HepG2 (cell line): Measurements from ENCODE around the gene KCTD21. TPM values are rescaled to one million over a fixed set of nuclear protein-coding genes. Genes with fewer than 3 reads are reported as not detected.

Experiments used
- CC2D1A ChIP-seq: sonication (generic); formaldehyde crosslinking; IDR thresholded peaks from 2 replicates; pipeline ENCODE4 v1.8.1; 2023; ENCODE audit warnings: mild to moderate bottlenecking, missing genetic modification reagents
- ELF4 ChIP-seq: sonication (generic); formaldehyde crosslinking; IDR thresholded peaks from 2 replicates; pipeline ENCODE4 v1.5.0; 2020; ENCODE audit warnings: missing genetic modification reagents, mild to moderate bottlenecking, moderate library complexity, borderline replicate concordance
- HMG20B ChIP-seq: conservative IDR thresholded peaks from 2 replicates; pipeline ENCODE4 v1.6.1; 2016; ENCODE audit warnings: missing genetic modification reagents, missing compliant biosample characterization
- HNRNPL ChIP-seq: fragments of 200-400 bp; formaldehyde crosslinking; IDR thresholded peaks from 2 replicates; pipeline ENCODE4 v1.6.1; 2017; ENCODE audit warnings: mild to moderate bottlenecking, low read depth, low read length
- ISL2 ChIP-seq: sonication (generic); formaldehyde crosslinking; IDR thresholded peaks from 2 replicates; pipeline ENCODE4 v1.5.0; 2020; ENCODE audit warnings: missing genetic modification reagents
- KDM6A ChIP-seq: IDR thresholded peaks from 2 replicates; pipeline ENCODE4 v1.6.1; 2016; ENCODE audit warnings: low read depth
- MIXL1 ChIP-seq: IDR thresholded peaks from 2 replicates; pipeline ENCODE4 v1.6.1; 2016
- MTF2 ChIP-seq: sonication (generic); formaldehyde crosslinking; IDR thresholded peaks from 2 replicates; pipeline ENCODE4 v1.5.0; 2020; ENCODE audit warnings: missing genetic modification reagents, borderline replicate concordance
- NCOA2 ChIP-seq: sonication (generic); formaldehyde crosslinking; IDR thresholded peaks from 2 replicates; pipeline ENCODE4 v1.8.0; 2022; ENCODE audit warnings: inconsistent platforms
- NFYB ChIP-seq: sonication (generic); formaldehyde crosslinking; IDR thresholded peaks from 2 replicates; pipeline ENCODE4 v1.4.0; 2020; ENCODE audit warnings: missing genetic modification reagents
- PCBP2 ChIP-seq: fragments of 200-400 bp; formaldehyde crosslinking; optimal IDR thresholded peaks from 2 replicates; pipeline ENCODE3; 2018; ENCODE audit warnings: low read length, low read depth; ENCODE audit not compliant: poor library complexity, severe bottlenecking
- POLR2G ChIP-seq: fragments of 200-400 bp; formaldehyde crosslinking; IDR thresholded peaks from 2 replicates; pipeline ENCODE4 v1.6.1; 2018; ENCODE audit warnings: mild to moderate bottlenecking, low read depth, low read length, moderate library complexity
- REXO4 ChIP-seq: sonication (generic); formaldehyde crosslinking; IDR thresholded peaks from 2 replicates; pipeline ENCODE4 v1.8.0; 2022; ENCODE audit warnings: missing genetic modification reagents, mild to moderate bottlenecking, borderline replicate concordance
- STAT5B ChIP-seq: sonication (generic); formaldehyde crosslinking; IDR thresholded peaks from 2 replicates; pipeline ENCODE4 v1.4.0; 2020; ENCODE audit warnings: missing genetic modification reagents
- ZIK1 ChIP-seq: sonication (generic); formaldehyde crosslinking; IDR thresholded peaks from 2 replicates; pipeline ENCODE4 v1.5.0; 2020; ENCODE audit warnings: mild to moderate bottlenecking, low read depth, missing genetic modification reagents, borderline replicate concordance
- ZNF253 ChIP-seq: sonication (generic); formaldehyde crosslinking; IDR thresholded peaks from 2 replicates; pipeline ENCODE4 v1.8.0; 2022; ENCODE audit warnings: mild to moderate bottlenecking, missing genetic modification reagents, borderline replicate concordance
- ZNF335 ChIP-seq: sonication (generic); formaldehyde crosslinking; IDR thresholded peaks from 2 replicates; pipeline ENCODE4 v1.4.0; 2020; ENCODE audit warnings: missing genetic modification reagents
- ZNF557 ChIP-seq: sonication (generic); formaldehyde crosslinking; IDR thresholded peaks from 2 replicates; pipeline ENCODE4 v1.4.0; 2020; ENCODE audit warnings: missing genetic modification reagents
- ZNF703 ChIP-seq: sonication (generic); formaldehyde crosslinking; IDR thresholded peaks from 2 replicates; pipeline ENCODE4 v1.5.1; 2020; ENCODE audit warnings: missing genetic modification reagents, mild to moderate bottlenecking, moderate library complexity, borderline replicate concordance
- polyA plus RNA-seq, 8 experiments: library from polyadenylated mRNA; depleted of rRNA in 3 of 8; stranded (reverse) in 7 of 8; unstranded in 1 of 8; fragments of >200 nt; fragmentation: Illumina TruSeq in 4 of 8; extraction: Trizol in 4 of 8; gene quantifications; 2 replicates each; pipeline versions ENCODE4 v1.2.1 to v1.2.3, GENCODE V29; 2011 to 2016; ENCODE audit warnings: low read depth in 4 of 8, missing spikeins in 1 of 8, mixed read lengths in 1 of 8; ENCODE audit not compliant: insufficient read depth in 1 of 8
- total RNA-seq, 5 experiments: library from RNA; depleted of rRNA; stranded (reverse); fragments of >200 nt; fragmentation: Illumina TruSeq; extraction: Trizol; gene quantifications; 2 replicates each; pipeline ENCODE4 v1.2.3, GENCODE V29; 2016; ENCODE audit warnings: low read depth in 1 of 5
- TF ChIP-seq, protein P1 (sequence below): sonication (generic); formaldehyde crosslinking; IDR thresholded peaks from 2 replicates; pipeline ENCODE4 v1.8.0; 2022; ENCODE audit warnings: low read depth, missing genetic modification reagents
- TF ChIP-seq, protein P2 (sequence below): sonication (generic); formaldehyde crosslinking; IDR thresholded peaks from 2 replicates; pipeline ENCODE4 v1.8.1; 2023; ENCODE audit warnings: missing genetic modification reagents, inconsistent platforms, borderline replicate concordance
- TF ChIP-seq, protein P3 (sequence below): IDR thresholded peaks from 2 replicates; pipeline ENCODE4 v1.6.1; 2016; ENCODE audit warnings: missing genetic modification reagents, missing compliant biosample characterization
- TF ChIP-seq, protein P4 (sequence below): sonication (generic); formaldehyde crosslinking; IDR thresholded peaks from 2 replicates; pipeline ENCODE4 v1.5.0; 2020; ENCODE audit warnings: missing genetic modification reagents
- TF ChIP-seq, protein P5 (sequence below): sonication (generic); formaldehyde crosslinking; IDR thresholded peaks from 2 replicates; pipeline ENCODE4; 2020; ENCODE audit warnings: missing genetic modification reagents, mild to moderate bottlenecking, borderline replicate concordance

Gene KCTD21
- total and polyA plus RNA-seq, 2 of the 13 experiments (the other 11 are each of a cell fraction or from before 2014, with no cell fraction given), result 3.1 to 13.5 TPM

DNA sequence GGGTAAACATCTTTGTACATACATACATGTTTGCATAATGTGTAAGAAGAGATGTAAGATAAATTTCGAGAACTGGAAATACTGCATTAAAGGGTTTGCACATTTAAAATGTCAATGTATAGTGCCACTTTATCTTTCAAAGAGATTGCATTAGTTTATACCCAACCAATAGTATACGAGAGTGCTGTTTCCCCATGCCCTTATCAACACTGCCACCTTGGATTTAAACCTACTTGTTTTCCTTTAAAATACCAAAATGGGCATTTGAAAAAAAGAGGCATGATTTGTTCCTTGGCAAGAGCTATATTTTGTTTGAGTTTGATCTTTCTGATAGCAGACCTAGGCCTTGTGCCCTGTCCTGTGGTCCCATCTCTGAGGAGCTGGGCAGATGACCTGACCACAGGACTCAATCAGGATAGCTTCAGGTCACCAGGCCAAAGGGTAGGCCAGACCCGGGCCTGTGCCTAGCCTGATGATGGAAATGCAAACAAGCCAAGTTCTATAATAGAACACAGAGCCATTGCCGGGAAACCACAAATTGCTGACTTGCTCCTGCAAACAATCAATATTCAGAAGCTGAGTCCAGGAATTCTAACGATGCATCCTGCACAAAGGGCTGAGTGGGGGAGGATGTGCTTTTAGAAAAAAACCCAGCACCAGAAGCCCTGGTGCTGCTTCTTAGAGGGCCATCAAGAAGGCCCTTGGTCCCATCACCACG is 32.1 kb downstream of the KCTD21 start (continued):
- no peak for TF ChIP-seq ELF4 (CRISPR knock-in tag)
- TF ChIP-seq ZNF557, result no peak
- peak; percentile 87 for TF ChIP-seq KDM6A (CRISPR knock-in tag)
- TF ChIP-seq POLR2G, result no peak
- no peak; the same call in 1 of the 2 replicates for TF ChIP-seq ZNF335 (CRISPR knock-in tag)
- no peak for TF ChIP-seq REXO4 (CRISPR knock-in tag)
- TF ChIP-seq, protein P1, sequence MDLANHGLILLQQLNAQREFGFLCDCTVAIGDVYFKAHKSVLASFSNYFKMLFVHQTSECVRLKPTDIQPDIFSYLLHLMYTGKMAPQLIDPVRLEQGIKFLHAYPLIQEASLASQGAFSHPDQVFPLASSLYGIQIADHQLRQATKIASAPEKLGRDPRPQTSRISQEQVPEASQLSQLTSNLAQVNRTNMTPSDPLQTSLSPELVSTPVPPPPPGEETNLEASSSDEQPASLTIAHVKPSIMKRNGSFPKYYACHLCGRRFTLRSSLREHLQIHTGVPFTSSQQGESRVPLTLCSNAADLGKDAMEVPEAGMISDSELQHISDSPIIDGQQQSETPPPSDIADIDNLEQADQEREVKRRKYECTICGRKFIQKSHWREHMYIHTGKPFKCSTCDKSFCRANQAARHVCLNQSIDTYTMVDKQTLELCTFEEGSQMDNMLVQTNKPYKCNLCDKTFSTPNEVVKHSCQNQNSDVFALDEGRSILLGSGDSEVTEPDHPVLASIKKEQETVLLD (CRISPR knock-in tag), result no peak
- TF ChIP-seq, protein P2, sequence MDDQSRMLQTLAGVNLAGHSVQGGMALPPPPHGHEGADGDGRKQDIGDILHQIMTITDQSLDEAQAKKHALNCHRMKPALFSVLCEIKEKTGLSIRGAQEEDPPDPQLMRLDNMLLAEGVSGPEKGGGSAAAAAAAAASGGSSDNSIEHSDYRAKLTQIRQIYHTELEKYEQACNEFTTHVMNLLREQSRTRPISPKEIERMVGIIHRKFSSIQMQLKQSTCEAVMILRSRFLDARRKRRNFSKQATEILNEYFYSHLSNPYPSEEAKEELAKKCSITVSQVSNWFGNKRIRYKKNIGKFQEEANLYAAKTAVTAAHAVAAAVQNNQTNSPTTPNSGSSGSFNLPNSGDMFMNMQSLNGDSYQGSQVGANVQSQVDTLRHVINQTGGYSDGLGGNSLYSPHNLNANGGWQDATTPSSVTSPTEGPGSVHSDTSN, result no peak
- no peak for TF ChIP-seq STAT5B (CRISPR knock-in tag)
- TF ChIP-seq, protein P3, sequence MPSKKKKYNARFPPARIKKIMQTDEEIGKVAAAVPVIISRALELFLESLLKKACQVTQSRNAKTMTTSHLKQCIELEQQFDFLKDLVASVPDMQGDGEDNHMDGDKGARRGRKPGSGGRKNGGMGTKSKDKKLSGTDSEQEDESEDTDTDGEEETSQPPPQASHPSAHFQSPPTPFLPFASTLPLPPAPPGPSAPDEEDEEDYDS (CRISPR knock-in tag), result peak; percentile 32; the same call in 1 of the 2 replicates
- TF ChIP-seq, protein P4, sequence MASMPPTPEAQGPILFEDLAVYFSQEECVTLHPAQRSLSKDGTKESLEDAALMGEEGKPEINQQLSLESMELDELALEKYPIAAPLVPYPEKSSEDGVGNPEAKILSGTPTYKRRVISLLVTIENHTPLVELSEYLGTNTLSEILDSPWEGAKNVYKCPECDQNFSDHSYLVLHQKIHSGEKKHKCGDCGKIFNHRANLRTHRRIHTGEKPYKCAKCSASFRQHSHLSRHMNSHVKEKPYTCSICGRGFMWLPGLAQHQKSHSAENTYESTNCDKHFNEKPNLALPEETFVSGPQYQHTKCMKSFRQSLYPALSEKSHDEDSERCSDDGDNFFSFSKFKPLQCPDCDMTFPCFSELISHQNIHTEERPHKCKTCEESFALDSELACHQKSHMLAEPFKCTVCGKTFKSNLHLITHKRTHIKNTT (CRISPR knock-in tag), result no peak
- no peak for TF ChIP-seq ZIK1 (CRISPR knock-in tag)
- TF ChIP-seq ZNF253 (CRISPR knock-in tag), result no peak
- TF ChIP-seq, protein P5, sequence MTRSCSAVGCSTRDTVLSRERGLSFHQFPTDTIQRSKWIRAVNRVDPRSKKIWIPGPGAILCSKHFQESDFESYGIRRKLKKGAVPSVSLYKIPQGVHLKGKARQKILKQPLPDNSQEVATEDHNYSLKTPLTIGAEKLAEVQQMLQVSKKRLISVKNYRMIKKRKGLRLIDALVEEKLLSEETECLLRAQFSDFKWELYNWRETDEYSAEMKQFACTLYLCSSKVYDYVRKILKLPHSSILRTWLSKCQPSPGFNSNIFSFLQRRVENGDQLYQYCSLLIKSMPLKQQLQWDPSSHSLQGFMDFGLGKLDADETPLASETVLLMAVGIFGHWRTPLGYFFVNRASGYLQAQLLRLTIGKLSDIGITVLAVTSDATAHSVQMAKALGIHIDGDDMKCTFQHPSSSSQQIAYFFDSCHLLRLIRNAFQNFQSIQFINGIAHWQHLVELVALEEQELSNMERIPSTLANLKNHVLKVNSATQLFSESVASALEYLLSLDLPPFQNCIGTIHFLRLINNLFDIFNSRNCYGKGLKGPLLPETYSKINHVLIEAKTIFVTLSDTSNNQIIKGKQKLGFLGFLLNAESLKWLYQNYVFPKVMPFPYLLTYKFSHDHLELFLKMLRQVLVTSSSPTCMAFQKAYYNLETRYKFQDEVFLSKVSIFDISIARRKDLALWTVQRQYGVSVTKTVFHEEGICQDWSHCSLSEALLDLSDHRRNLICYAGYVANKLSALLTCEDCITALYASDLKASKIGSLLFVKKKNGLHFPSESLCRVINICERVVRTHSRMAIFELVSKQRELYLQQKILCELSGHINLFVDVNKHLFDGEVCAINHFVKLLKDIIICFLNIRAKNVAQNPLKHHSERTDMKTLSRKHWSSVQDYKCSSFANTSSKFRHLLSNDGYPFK (CRISPR knock-in tag), result no peak
- peak; percentile 84; the same call in 1 of the 2 replicates for TF ChIP-seq HMG20B
- TF ChIP-seq MIXL1 (CRISPR knock-in tag), result peak; percentile 96
- no peak for TF ChIP-seq MTF2 (CRISPR knock-in tag)
- peak; percentile 98 for TF ChIP-seq NCOA2 (CRISPR knock-in tag)
- no peak for TF ChIP-seq NFYB (CRISPR knock-in tag)
- TF ChIP-seq PCBP2, result no peak
- TF ChIP-seq HNRNPL, result no peak
- peak; percentile 94 for TF ChIP-seq ISL2 (CRISPR knock-in tag)
- 0 out of 2 replicates have a peak, but pooled peaks have one; percentile 20 for TF ChIP-seq ZNF703
- no peak for TF ChIP-seq CC2D1A (CRISPR knock-in tag)
